ENCODE measurements around the gene MTMR11.

MTMR11 gene

GRCh38 chr1:149933208-149933607 lies 3.5 kb downstream of the MTMR11 start:
- no peak for DNase-seq

- DNase-seq: no peak
Observed at GRCh38 chr1:149932474-149932873, 4.2 kb downstream of the MTMR11 start.

GRCh38 chr1:149931212-149931790 lies 5.4 kb downstream of the MTMR11 start:
- no peak for DNase-seq

- DNase-seq: no peak
Observed at GRCh38 chr1:149929856-149930255, 6.8 kb downstream of the MTMR11 start.

- DNase-seq: no peak
Observed at GRCh38 chr1:149928401-149928724, 8.3 kb downstream of the MTMR11 start.

- DNase-seq: peak; percentile 96
Observed at GRCh38 chr1:149927563-149928400, 8.9 kb downstream of the MTMR11 start, which contains the start of gene SF3B4. Gene SF3B4 (minus strand): TSS chr1:149927803. CDS start chr1:149927759, 44 bp downstream.

GRCh38 chr1:149927056-149927562 lies 9.6 kb downstream of the MTMR11 start:
- DNase-seq: peak; percentile 13

GRCh38 chr1:149926296-149926695 lies 10.4 kb downstream of the MTMR11 start:
- DNase-seq: no peak

GRCh38 chr1:149925751-149926150 lies 10.9 kb downstream of the MTMR11 start:
- DNase-seq: no peak

- DNase-seq: no peak
Observed at GRCh38 chr1:149925345-149925744, 11.3 kb downstream of the MTMR11 start.

- DNase-seq: no peak
Observed at GRCh38 chr1:149923626-149924025, 13.1 kb downstream of the MTMR11 start.

- peak; percentile 56 for DNase-seq
Observed at GRCh38 chr1:149917571-149918144, 19.0 kb downstream of the MTMR11 start, which contains the start of gene SV2A. Gene SV2A (minus strand): TSS chr1:149917844. CDS start chr1:149913840, 4,004 bp downstream.

- no peak for DNase-seq
Observed at GRCh38 chr1:149916898-149917252, 19.8 kb downstream of the MTMR11 start.

- no peak for DNase-seq
Observed at GRCh38 chr1:149916193-149916897, 20.3 kb downstream of the MTMR11 start.

GRCh38 chr1:149915429-149916192 lies 21.1 kb downstream of the MTMR11 start:
- DNase-seq: no peak

GRCh38 chr1:149914545-149914944 lies 22.1 kb downstream of the MTMR11 start:
- no peak for DNase-seq

- no peak for DNase-seq
Observed at GRCh38 chr1:149906570-149907075, 30.1 kb downstream of the MTMR11 start.

GRCh38 chr1:149903836-149904491 lies 32.7 kb downstream of the MTMR11 start:
- no peak for DNase-seq

GRCh38 chr1:149899460-149900284 lies 37.0 kb downstream of the MTMR11 start, which contains the start of gene BOLA1:
Gene BOLA1 (plus strand): TSS chr1:149899568. CDS start chr1:149900060, 492 bp downstream.
- DNase-seq: peak; percentile 85

GRCh38 chr1:149896575-149896974 lies 40.1 kb downstream of the MTMR11 start:
- no peak for DNase-seq

- no peak for DNase-seq
Observed at GRCh38 chr1:149888999-149889289, 47.7 kb downstream of the MTMR11 start.

Data from CD4-positive, alpha-beta T cell treated with Interleukin-17A for 1 hour (primary cell).